ENCODE data around the gene KRT76.

Gene KRT76

GRCh38 chr12:52776913-52777395, at the start of gene KRT76:
KRT76 (minus strand) TSS chr12:52777345; CDS start chr12:52777291, 54 bp downstream.
- Mint-ChIP-seq H3K9me3 (no peaks in the 10 kb centered on the region), H3K27me3 (peaks cover 11% of the 10 kb centered on the region), H3K4me3 (no peak within 1 kb of the TSS)

GRCh38 chr12:52825961-52826360, 48.8 kb upstream of the KRT76 start:
- H3K27me3 Mint-ChIP-seq, result peaks cover 22% of the 10 kb centered on the region
- no peaks in the 10 kb centered on the region for H3K4me1 Mint-ChIP-seq
- no peaks in the 10 kb centered on the region for H3K9me3 Mint-ChIP-seq
- no peak for ATAC-seq (ENCODE audit: low read depth)
- DNase-seq (ENCODE audit: low spot score in 2 of 2), result no peak
- no peak overlapping the region for H3K4me3 Mint-ChIP-seq
- H3K36me3 Mint-ChIP-seq, result no peaks in the 10 kb centered on the region
- H3K27ac Mint-ChIP-seq, result no peak overlapping the region

More at GRCh38 chr12:52776913-52777395, at the start of gene KRT76:
- H3K4me1 Mint-ChIP-seq, result no peaks in the 10 kb centered on the region
- no peak for DNase-seq (ENCODE audit: low spot score in 2 of 2)
- ATAC-seq (ENCODE audit: low read depth), result no peak
- H3K27ac Mint-ChIP-seq, result no peak within 1 kb of the TSS
- H3K36me3 Mint-ChIP-seq, result no peaks in the 10 kb centered on the region

DNA sequence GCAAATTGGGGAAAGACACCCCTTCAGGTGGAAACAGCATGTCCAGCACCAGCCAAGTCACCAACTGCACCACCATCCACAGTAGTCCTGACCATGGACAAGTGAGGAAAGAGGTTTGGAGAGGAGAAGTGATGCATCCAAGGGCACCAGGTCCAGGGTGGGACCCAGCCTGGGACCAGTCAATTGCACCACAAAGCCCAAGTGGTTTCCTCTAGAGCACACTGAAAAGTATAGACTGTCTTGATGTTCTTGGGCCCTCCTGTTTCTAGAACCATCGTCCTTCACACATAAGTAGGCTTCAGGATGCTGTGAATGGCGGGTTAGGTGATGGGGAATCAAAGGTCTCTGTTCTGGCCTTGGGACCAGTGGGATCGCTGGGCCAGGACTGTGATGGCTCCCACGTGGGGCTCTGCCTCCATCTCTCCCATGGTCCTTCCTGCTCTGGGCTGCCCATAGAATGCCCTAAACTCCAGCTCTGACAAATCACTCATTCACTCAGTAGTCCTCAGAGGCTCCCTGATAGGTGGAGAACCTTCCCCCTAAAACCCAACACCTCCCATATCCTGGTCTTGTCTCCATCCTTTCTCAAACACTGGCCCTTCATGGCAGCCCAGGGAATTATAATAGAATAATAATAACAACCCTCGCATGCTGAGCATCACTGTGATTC, 47.7 kb upstream of the KRT76 start:
- ATAC-seq (ENCODE audit: low read depth), result no peak
- Mint-ChIP-seq H3K9me3 (no peaks in the 10 kb centered on the region), H3K4me1 (no peaks in the 10 kb centered on the region), H3K27ac (no peak overlapping the region), H3K4me3 (no peak overlapping the region), H3K27me3 (peaks cover 22% of the 10 kb centered on the region), H3K36me3 (no peaks in the 10 kb centered on the region)
- no peak for DNase-seq (ENCODE audit: low spot score in 2 of 2)

- H3K27me3 Mint-ChIP-seq, result peaks cover 25% of the 10 kb centered on the region
- DNase-seq (ENCODE audit: low spot score in 2 of 2), result no peak
- no peaks in the 10 kb centered on the region for H3K36me3 Mint-ChIP-seq
- no peaks in the 10 kb centered on the region for H3K9me3 Mint-ChIP-seq
- H3K27ac Mint-ChIP-seq, result no peak overlapping the region
- ATAC-seq (ENCODE audit: low read depth), result no peak
- no peaks in the 10 kb centered on the region for H3K4me1 Mint-ChIP-seq
- no peak overlapping the region for H3K4me3 Mint-ChIP-seq
These were observed 46.8 kb upstream of the KRT76 start for GRCh38 chr12:52823761-52824450.

GRCh38 chr12:52822771-52823510, 45.8 kb upstream of the KRT76 start:
- H3K27ac Mint-ChIP-seq, result no peak overlapping the region
- H3K4me3 Mint-ChIP-seq, result no peak overlapping the region
- H3K9me3 Mint-ChIP-seq, result no peaks in the 10 kb centered on the region
- DNase-seq (ENCODE audit: low spot score in 2 of 2), result no peak
- ATAC-seq (ENCODE audit: low read depth), result no peak
- H3K4me1 Mint-ChIP-seq, result no peaks in the 10 kb centered on the region
- H3K36me3 Mint-ChIP-seq, result no peaks in the 10 kb centered on the region
- H3K27me3 Mint-ChIP-seq, result peaks cover 30% of the 10 kb centered on the region

DNA sequence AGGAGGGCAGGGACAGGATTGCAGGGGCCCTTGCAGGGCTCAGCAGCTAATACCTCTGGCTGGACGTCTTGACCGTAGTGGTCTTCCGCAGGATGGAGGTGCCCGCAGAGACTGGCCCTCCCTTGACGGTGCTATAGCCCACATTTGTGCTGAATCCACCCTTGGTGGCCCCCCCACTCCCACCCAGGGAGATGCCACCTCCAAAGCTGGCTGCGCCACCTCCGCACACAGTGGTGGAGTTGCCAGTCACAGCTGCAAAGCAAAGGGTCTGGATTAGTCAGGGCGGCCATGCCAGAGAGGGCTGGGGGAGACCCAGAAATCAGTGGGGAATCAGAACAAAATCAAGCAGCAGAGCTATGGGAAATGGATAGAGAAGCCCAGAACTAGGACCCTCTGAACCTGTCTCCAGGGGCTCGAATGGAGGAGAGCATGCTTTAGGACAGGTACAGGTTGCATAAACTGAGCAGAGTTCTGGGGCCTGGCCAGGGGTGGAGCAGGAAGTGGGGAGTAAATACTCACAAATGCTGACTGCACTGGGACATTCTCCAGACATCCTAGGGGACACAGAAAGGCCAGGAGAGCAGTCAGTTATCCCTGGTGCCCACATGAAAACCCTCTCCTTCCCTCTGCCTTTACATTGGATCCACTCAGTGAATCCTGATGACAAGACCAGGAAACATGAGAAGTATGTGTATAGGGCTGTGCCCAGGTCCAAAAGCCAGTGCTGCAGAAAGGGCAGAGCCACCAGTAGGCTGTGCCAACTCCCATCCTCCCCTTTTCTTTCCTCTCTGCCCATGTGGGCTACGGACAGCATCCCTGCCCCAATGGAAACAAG, 44.9 kb upstream of the KRT76 start:
- no peak for DNase-seq (ENCODE audit: low spot score in 2 of 2)
- Mint-ChIP-seq H3K4me3 (no peak overlapping the region), H3K36me3 (no peaks in the 10 kb centered on the region), H3K4me1 (no peaks in the 10 kb centered on the region), H3K27ac (no peak overlapping the region), H3K9me3 (no peaks in the 10 kb centered on the region), H3K27me3 (peaks cover 33% of the 10 kb centered on the region)
- ATAC-seq (ENCODE audit: low read depth), result no peak

DNA sequence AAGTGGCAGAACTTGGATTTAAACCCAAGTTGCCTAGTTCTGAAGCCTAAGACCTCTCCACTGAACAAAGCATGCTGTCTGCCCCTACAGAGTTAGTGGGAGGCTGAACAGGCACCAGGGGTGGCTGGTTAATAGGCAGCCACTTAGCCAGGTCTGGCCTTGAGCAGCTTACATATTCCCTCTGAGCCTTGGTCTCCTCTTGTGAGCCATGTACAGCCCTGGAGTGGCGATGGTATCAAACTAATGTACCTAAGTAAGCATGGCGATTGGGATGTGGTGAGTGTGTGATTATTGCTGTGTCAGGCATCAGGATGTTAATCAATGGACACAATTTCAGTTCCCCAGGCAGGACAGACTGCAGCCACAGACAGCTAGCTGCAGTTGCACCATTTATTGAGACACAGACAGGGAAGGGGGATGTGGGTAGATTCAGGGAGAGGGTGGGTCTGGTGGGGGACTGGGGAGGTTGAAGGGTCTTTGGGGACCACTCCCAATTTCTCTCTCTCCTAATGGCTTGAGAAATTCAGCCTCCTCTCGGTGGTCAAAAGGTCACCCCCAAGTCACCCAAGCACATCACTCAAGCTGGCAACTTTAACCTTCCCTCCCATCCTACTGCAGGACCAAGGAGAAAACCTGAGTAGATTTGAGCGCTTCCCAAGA, 44.1 kb upstream of the KRT76 start:
- H3K4me1 Mint-ChIP-seq, result no peaks in the 10 kb centered on the region
- no peaks in the 10 kb centered on the region for H3K36me3 Mint-ChIP-seq
- H3K9me3 Mint-ChIP-seq, result no peaks in the 10 kb centered on the region
- H3K4me3 Mint-ChIP-seq, result no peak overlapping the region
- DNase-seq (ENCODE audit: low spot score in 2 of 2), result no peak
- peaks cover 31% of the 10 kb centered on the region for H3K27me3 Mint-ChIP-seq
- H3K27ac Mint-ChIP-seq, result no peak overlapping the region
- ATAC-seq (ENCODE audit: low read depth), result no peak

DNA sequence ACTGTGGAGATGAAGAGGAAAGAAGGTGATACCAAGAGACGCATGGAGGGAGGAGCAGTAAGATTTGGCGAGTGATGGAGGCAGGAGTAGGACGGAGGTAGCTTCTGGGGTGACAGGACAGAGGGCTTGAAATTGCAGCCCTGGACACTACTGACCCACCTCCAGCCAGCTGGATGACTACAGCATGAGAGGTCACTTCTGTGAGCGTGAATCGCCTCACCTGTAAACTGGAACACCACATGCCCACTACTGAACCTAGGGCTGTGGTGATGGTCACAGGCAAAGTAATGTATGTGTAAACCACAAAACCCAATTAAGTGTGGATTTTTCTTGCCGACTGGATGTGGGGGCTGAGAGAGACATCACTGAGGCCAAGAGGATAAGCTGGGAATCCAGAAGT, 43.4 kb upstream of the KRT76 start:
- no peak for ATAC-seq (ENCODE audit: low read depth)
- Mint-ChIP-seq H3K27ac (no peak overlapping the region), H3K4me1 (no peaks in the 10 kb centered on the region), H3K36me3 (no peaks in the 10 kb centered on the region), H3K9me3 (no peaks in the 10 kb centered on the region), H3K27me3 (peaks cover 31% of the 10 kb centered on the region), H3K4me3 (no peak overlapping the region)
- DNase-seq (ENCODE audit: low spot score in 2 of 2), result no peak

DNA sequence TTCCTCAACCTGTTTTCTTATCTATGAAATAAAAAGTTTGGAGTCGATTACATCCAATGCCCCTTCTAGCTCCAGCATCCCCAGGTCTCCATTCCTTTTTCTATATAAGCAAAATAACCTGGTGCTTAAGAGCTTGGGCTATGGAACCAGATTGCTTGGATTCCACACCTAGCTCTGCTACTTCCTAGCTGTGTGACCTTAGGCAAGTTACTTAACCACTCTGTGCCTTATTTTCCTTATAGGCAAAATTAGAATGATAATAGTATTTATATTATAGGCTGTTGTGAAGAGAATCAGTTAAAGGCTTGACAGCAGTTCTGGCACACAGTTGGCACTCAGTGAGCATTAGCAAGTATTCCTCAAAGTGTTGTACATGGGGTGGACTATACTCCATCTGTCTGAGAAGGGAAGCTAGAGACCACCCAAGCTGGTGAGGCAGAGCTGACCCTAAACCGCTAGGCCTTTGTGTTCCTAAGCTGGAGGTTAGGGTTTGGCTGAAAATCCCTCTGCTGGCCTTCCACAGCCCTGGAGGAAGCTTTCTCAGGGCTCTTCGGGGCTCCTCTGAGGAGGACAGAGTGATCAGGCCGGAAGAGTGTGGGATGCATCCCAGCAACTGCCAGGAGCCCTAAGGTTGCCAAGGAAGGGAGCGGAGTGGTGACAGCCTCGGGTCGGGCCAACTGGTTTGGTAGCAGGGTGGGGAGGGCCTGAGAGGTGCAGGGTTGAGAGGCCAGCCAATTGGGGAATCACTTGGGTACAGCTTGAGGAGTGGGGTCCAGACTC, 42.8 kb upstream of the KRT76 start:
- Mint-ChIP-seq H3K36me3 (no peaks in the 10 kb centered on the region), H3K27me3 (peaks cover 32% of the 10 kb centered on the region), H3K27ac (no peak overlapping the region), H3K4me3 (no peak overlapping the region), H3K4me1 (no peaks in the 10 kb centered on the region), H3K9me3 (no peaks in the 10 kb centered on the region)
- ATAC-seq (ENCODE audit: low read depth), result no peak
- DNase-seq (ENCODE audit: low spot score in 2 of 2), result no peak

DNA sequence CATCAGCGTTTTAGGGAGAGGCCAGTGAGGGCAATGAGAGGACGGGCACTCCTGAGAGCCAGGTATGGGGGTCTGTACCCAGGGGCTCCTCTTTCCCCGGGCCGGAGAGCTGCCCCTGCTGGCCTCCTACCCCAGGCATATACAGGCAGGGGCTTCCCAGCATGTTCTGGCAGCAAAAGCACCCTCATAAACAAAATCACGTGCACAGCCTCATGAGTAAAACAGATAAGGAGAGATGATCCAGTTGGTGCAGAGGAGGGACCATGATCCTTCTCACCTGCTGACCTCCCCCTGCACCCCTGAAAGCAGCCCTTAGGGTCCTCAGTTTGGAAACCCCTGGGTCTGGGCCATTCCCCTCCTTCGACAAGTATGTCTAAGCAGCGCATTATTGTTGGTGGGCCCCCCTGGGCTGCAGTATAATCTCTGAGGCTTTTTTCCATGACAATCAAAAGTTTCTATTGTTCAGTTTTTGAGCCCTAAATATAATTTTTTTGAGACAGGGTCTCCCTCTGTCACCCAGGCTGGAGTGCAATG, 41.8 kb upstream of the KRT76 start:
- DNase-seq (ENCODE audit: low spot score in 2 of 2) (no peak), ATAC-seq (ENCODE audit: low read depth) (no peak)
- Mint-ChIP-seq H3K4me3 (no peak overlapping the region), H3K27ac (no peak overlapping the region), H3K27me3 (peaks cover 32% of the 10 kb centered on the region), H3K36me3 (no peaks in the 10 kb centered on the region), H3K4me1 (no peaks in the 10 kb centered on the region), H3K9me3 (no peaks in the 10 kb centered on the region)

DNA sequence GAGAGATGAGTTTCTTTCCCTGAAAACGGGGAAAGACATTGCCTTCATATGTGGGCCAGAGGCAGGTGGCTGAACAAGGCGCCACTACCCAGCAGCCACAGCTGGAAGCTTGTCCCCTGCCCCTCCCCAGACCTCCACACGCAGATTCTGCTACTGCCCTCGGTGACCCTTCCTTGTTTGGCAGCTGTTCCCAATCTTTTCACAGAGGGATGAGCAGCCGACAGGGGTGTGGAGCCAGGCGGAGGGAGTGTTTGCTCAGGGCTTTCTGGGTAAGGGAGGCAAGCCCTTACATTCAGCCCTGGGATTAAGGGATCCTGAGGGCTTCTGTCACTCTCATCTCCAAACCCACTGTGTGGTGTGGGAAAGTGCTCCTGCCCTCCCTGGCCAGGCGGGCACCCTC, 41.2 kb upstream of the KRT76 start:
- Mint-ChIP-seq H3K4me1 (no peaks in the 10 kb centered on the region), H3K9me3 (no peaks in the 10 kb centered on the region), H3K4me3 (no peak overlapping the region), H3K27me3 (peaks cover 30% of the 10 kb centered on the region), H3K36me3 (no peaks in the 10 kb centered on the region), H3K27ac (no peak overlapping the region)
- ATAC-seq (ENCODE audit: low read depth) (no peak), DNase-seq (ENCODE audit: low spot score in 2 of 2) (no peak)

- Mint-ChIP-seq H3K4me1 (no peaks in the 10 kb centered on the region), H3K36me3 (no peaks in the 10 kb centered on the region), H3K27ac (no peak overlapping the region), H3K27me3 (peaks cover 26% of the 10 kb centered on the region), H3K4me3 (no peak overlapping the region), H3K9me3 (no peaks in the 10 kb centered on the region)
- DNase-seq (ENCODE audit: low spot score in 2 of 2), result no peak
- ATAC-seq (ENCODE audit: low read depth), result no peak
These were observed 40.6 kb upstream of the KRT76 start for GRCh38 chr12:52817699-52818238.

Data from memory B cell (primary cell).